HCT116 (cell line): Measurements from ENCODE around the gene ARPC1A. TPM values are rescaled to one million over a fixed set of nuclear protein-coding genes. Genes with fewer than 3 reads are reported as not detected.

Experiments used
- ATAC-seq: fragments of 200-7000 bp; cut with Tn5 transposase; 2 replicates; pipeline ENCODE4 v1.9.1; 2020; ENCODE audit warnings: mild to moderate bottlenecking, moderate library complexity
- BruUV-seq: library from RNA; stranded (reverse); fragments of 400-500 nt; replicated peaks from 2 replicates; lab custom pipeline; 2021; lab: Mats Ljungman, UMichigan
- CTCF ChIA-PET: fragments of 300-600 bp; sonication (Branson Sonifier 250); formaldehyde crosslinking; loops from one replicate; lab custom pipeline; 2021; ENCODE audit warnings: antibody characterized with exemption; lab: Charles Lee
- POLR2A ChIA-PET: fragments of 300-600, 350-600 bp; sonication (Branson Sonifier 250); formaldehyde crosslinking; loops from one replicate; lab custom pipeline; 2021; ENCODE audit warnings: antibody characterized with exemption; lab: Charles Lee
- RAD21 ChIA-PET, 2 experiments: fragments of 300-600 bp; sonication (Branson Sonifier 250); formaldehyde crosslinking; loops; one replicate each; lab custom pipeline; 2023; ENCODE audit warnings: low total read pairs in 2 of 2; ENCODE audit not compliant: uncharacterized antibody in 2 of 2, unreplicated experiment in 2 of 2, low non-redundant PET in 1 of 2; lab: Charles Lee
- DNase-seq: peaks from one replicate; pipeline ENCODE4 v3.0.0-alpha.2; 2010; ENCODE audit warnings: low read depth, low spot score
- H2AFZ ChIP-seq: fragments of 200-600 bp; shearing (Covaris generic), sonication (generic); 2 replicates; pipeline ENCODE4 v1.6.1; 2017; ENCODE audit warnings: low read depth, mixed run types, mixed read lengths, antibody characterized with exemption, low read length; ENCODE audit not compliant: poor library complexity, severe bottlenecking
- H3K27ac ChIP-seq: 2 replicates; pipeline ENCODE4 v1.5.1; 2012; ENCODE audit warnings: low read depth, low read length
- H3K27me3 ChIP-seq: fragments of 200-600 bp; sonication (generic); 2 replicates; pipeline ENCODE4 v1.6.1; 2016; ENCODE audit warnings: mixed run types, low read length, mixed read lengths; ENCODE audit not compliant: insufficient read depth
- H3K36me3 ChIP-seq, 2 experiments: fragments of 200-500 bp in 1 of 2; fragments of 200-600 bp in 1 of 2; sonication (Bioruptor generic) in 1 of 2; sonication (generic) in 1 of 2; 2 replicates each; pipeline versions ENCODE4 v1.5.1 to v1.6.1; 2014 to 2016; ENCODE audit warnings: low read length in 2 of 2, inconsistent platforms in 1 of 2, mixed read lengths in 1 of 2, mixed run types in 1 of 2; ENCODE audit not compliant: insufficient read depth in 2 of 2, control insufficient read depth in 1 of 2
- H3K4me1 ChIP-seq, 2 experiments: fragments of 200-600 bp in 1 of 2; sonication (generic) in 1 of 2; 2 replicates each; pipeline versions ENCODE4 v1.5.1 to v1.6.1; 2012 to 2017; ENCODE audit warnings: low read length in 2 of 2, inconsistent platforms in 1 of 2, mild to moderate bottlenecking in 1 of 2, mixed read lengths in 1 of 2, mixed run types in 1 of 2, moderate library complexity in 1 of 2; ENCODE audit not compliant: insufficient read depth in 2 of 2, control insufficient read depth in 1 of 2
- H3K4me2 ChIP-seq: fragments of 200-600 bp; sonication (generic); 2 replicates; pipeline ENCODE4 v1.6.1; 2017; ENCODE audit warnings: mixed run types, low read length, mixed read lengths
- H3K4me3 ChIP-seq, 2 experiments: fragments of 200-600 bp in 1 of 2; sonication (generic) in 1 of 2; replicated peaks in 1 of 2; 2 replicates each; pipeline ENCODE4 v1.5.1; 2011 to 2016; ENCODE audit warnings: low read length in 2 of 2, control low read depth in 1 of 2, low read depth in 1 of 2, mild to moderate bottlenecking in 1 of 2, mixed read lengths in 1 of 2, mixed run types in 1 of 2
- H3K79me2 ChIP-seq: fragments of 200-600 bp; sonication (generic); 2 replicates; pipeline ENCODE4 v1.6.1; 2017; ENCODE audit warnings: mild to moderate bottlenecking, mixed run types, low read length, moderate library complexity, mixed read lengths; ENCODE audit not compliant: insufficient read depth
- H3K9ac ChIP-seq: fragments of 200-600 bp; sonication (generic); 2 replicates; pipeline ENCODE4 v1.6.1; 2016; ENCODE audit warnings: low read length, mixed read lengths
- H3K9me2 ChIP-seq: fragments of 200-600 bp; sonication (generic), shearing (Covaris generic); 2 replicates; pipeline ENCODE4 v1.6.1; 2017; ENCODE audit warnings: mixed run types, mild to moderate bottlenecking, moderate library complexity; ENCODE audit not compliant: insufficient read depth
- H3K9me3 ChIP-seq, 2 experiments: fragments of 200-500 bp in 1 of 2; fragments of 200-600 bp in 1 of 2; sonication (Bioruptor generic) in 1 of 2; sonication (generic) in 1 of 2; 2 replicates each; pipeline ENCODE4 v1.6.1; 2014 to 2017; ENCODE audit warnings: low read length in 2 of 2, mixed read lengths in 2 of 2, inconsistent platforms in 1 of 2, low read depth in 1 of 2, mild to moderate bottlenecking in 1 of 2, mixed run types in 1 of 2, moderate library complexity in 1 of 2; ENCODE audit not compliant: control insufficient read depth in 1 of 2, insufficient read depth in 1 of 2
- H4K20me1 ChIP-seq: fragments of 200-600 bp; sonication (generic), shearing (Covaris generic); 2 replicates; pipeline ENCODE4 v1.6.1; 2017; ENCODE audit warnings: mixed run types, mild to moderate bottlenecking, moderate library complexity; ENCODE audit not compliant: insufficient read depth
- CBX3 ChIP-seq: IDR thresholded peaks from 2 replicates; pipeline ENCODE4 v1.6.1; 2012; ENCODE audit warnings: low read depth
- EZH2 ChIP-seq: fragments of 200-600 bp; sonication (generic); IDR thresholded peaks from 2 replicates; pipeline ENCODE4 v1.6.1; 2017; ENCODE audit warnings: antibody characterized with exemption, mixed run types
- EZH2phosphoT487 ChIP-seq: fragments of 200-600 bp; IDR thresholded peaks from 2 replicates; pipeline ENCODE4 v1.6.1; 2018; ENCODE audit warnings: antibody characterized with exemption, borderline replicate concordance
- POLR2A ChIP-seq: IDR thresholded peaks from 2 replicates; pipeline ENCODE4 v1.7.0; 2011; ENCODE audit warnings: borderline replicate concordance; ENCODE audit not compliant: insufficient read depth, insufficient read length; ENCODE audit errors: extremely low read depth
- POLR2AphosphoS5 ChIP-seq: IDR thresholded peaks from 2 replicates; pipeline ENCODE4 v1.6.1; 2011; ENCODE audit warnings: mild to moderate bottlenecking, low read depth, low read length, moderate library complexity
- SP1 ChIP-seq: IDR thresholded peaks from 2 replicates; pipeline ENCODE4 v1.6.1; 2012; ENCODE audit warnings: low read depth
- YY1 ChIP-seq: IDR thresholded peaks from 2 replicates; pipeline ENCODE4 v1.6.1; 2011; ENCODE audit warnings: low read length, low read depth, moderate library complexity, mild to moderate bottlenecking; ENCODE audit not compliant: insufficient replicate concordance; ENCODE audit errors: extremely low read depth
- ZFX ChIP-seq: fragments of 450-650 bp; IDR thresholded peaks from 2 replicates; pipeline ENCODE4 v1.6.1; 2017
- ZNF274 ChIP-seq: fragments of 200-500 bp; sonication (Bioruptor generic); IDR thresholded peaks from 2 replicates; pipeline ENCODE4 v1.6.1; 2014; ENCODE audit warnings: mild to moderate bottlenecking, low read depth, low read length, inconsistent platforms
- intact Hi-C: fragments of 100-400 bp; cut with micrococcal nuclease; formaldehyde crosslinking; loops from 2 replicates; pipeline ENCODE4 v1.10.0; 2022
- total RNA-seq: library from RNA; stranded (reverse); gene quantifications from one replicate; pipeline ENCODE4 v1.2.1, GENCODE V29; 2021; ENCODE audit not compliant: unreplicated experiment
- TF ChIP-seq, protein P1 (sequence below): IDR thresholded peaks from 2 replicates; pipeline ENCODE4 v1.6.1; 2011; ENCODE audit warnings: mild to moderate bottlenecking, low read length, moderate library complexity; ENCODE audit not compliant: insufficient replicate concordance; ENCODE audit errors: extremely low read depth
- TF ChIP-seq, protein P2 (sequence below), 3 experiments: fragments of 200-600 bp in 1 of 3; sonication (generic) in 1 of 3; IDR thresholded peaks in 2 of 3; conservative IDR thresholded peaks in 1 of 3; 2 replicates each; pipeline ENCODE4 v1.5.1; 2012 to 2017; ENCODE audit warnings: low read depth in 2 of 3, low read length in 2 of 3, antibody characterized with exemption in 1 of 3, borderline replicate concordance in 1 of 3, control low read depth in 1 of 3, mild to moderate bottlenecking in 1 of 3, mixed read lengths in 1 of 3, mixed run types in 1 of 3, moderate library complexity in 1 of 3; ENCODE audit not compliant: insufficient read depth in 1 of 3
- TF ChIP-seq, protein P3 (sequence below): IDR thresholded peaks from 2 replicates; pipeline ENCODE4 v1.6.1; 2012

Gene ARPC1A
- total RNA-seq, 1 experiment from 2014 or later, result 250 TPM

DNA sequence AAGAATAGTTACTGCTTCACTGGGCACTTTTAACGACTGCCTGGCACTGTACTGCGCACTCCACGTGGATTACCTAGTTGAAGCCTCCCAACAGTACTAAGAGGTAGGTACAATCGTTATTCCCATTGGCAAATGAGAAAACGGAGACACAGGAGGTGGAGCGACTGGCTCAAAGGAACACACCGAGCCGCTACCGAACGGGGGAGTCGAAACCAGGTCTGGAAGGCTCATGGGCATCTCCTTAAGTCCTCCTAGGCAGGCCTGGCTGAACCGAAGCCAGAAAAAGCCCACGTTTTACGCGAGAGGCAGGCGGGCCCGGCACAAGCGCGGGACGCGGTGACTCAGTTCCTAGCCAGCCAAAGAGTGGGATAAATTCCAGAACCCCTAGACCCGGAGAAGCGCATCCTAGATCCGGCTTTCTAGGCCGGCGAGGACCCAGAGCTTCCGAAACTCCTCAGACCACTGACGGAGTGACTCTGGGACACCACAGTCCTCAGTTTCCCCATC is 82.2 kb downstream of the ARPC1A start:
- H4K20me1 ChIP-seq, result no peaks in the 10 kb centered on the region; the same call in 1 of the 2 replicates
- DNase-seq, result no peak

DNA sequence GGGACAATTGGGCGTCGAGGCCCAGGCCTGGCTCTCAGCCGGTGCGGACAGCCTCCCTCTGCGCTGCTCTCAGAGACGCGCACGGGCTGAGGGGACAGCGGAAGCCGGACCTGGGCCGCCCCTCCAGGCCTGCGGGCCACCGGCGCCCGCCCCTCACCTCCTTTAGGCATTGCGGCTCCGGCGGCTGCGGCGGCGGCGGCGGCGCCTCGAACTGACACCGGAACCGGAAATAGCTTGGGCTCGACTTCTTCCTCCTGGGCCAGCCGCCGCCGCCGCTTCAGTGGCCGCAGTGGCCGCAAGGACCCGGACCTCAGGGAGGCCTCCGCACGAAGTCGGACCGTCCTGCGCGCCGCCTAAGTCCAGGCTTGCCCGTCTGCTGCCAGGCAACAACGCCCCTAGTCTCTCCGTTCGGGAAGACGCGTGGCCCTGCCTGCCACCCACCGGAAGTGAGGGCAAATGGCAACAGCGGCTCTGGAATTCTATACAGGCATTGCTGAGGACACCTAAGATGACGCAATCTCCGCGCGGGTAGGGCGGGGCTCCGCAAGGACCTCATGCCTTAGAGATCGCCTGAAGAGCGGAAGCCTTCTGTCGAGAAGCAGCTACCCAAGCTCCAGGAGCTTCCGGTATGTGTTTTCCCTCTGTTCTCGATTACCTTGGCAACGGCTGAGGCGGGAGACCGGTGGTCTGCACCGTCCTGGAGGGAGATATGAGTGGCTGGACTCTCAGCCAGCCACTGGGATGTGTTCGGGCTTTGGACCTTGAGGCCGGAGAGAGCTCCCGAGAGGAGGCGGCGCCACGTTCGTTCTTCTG is 82.9 kb downstream of the ARPC1A start, which contains the start of the genes BUD31 and PDAP1:
BUD31 (plus strand) TSS at position 591 of the 813 bp plus-strand sequence. CDS start 2,124 bp downstream, outside the sequence.
PDAP1 (minus strand) TSS at position 219 of the 813 bp plus-strand sequence; CDS start at position 170, 49 bp downstream.
- H3K4me2 ChIP-seq, result peak within 1 kb of the TSS; percentile 96
- peaks cover 23 to 45% of the 10 kb centered on the region in 2 experiments; a peak in 3 of 4 replicates for H3K36me3 ChIP-seq
- peak within 1 kb of the TSS; percentile 92 to 100 for H3K4me3 ChIP-seq
- peaks cover 13 to 19% of the 10 kb centered on the region in 2 experiments; a peak in 3 of 4 replicates for H3K4me1 ChIP-seq
- H3K9me3 ChIP-seq, result no peaks in the 10 kb centered on the region
- H3K27ac ChIP-seq, result peak within 1 kb of the TSS; percentile 94
- H3K9me2 ChIP-seq, result no peaks in the 10 kb centered on the region
- BruUV-seq, result no TSS peak
- POLR2A ChIA-PET, result interaction anchor here (0.6 to 1.5 kb wide), 10 partner anchors 10 to 150 kb away, joined by 3 to 6 read pairs (median 4); partner anchors contain the start of genes ZKSCAN5 and ZNF655
- H4K20me1 ChIP-seq, result no peaks in the 10 kb centered on the region; the same call in 1 of the 2 replicates
- peak within 1 kb of the TSS; percentile 89 for H3K9ac ChIP-seq
- H3K79me2 ChIP-seq, result peaks cover 88% of the 10 kb centered on the region
- no peaks in the 10 kb centered on the region for H3K27me3 ChIP-seq
- CTCF ChIA-PET, result no interaction called here
- intact Hi-C loops, result no loop called here
- RAD21 ChIA-PET, result no interaction called here
- no peak within 1 kb of the TSS for H2AFZ ChIP-seq
- DNase-seq, result peak; percentile 89
- ATAC-seq, result peak; percentile 86
- no peak for TF ChIP-seq ZNF274
- TF ChIP-seq, protein P1, sequence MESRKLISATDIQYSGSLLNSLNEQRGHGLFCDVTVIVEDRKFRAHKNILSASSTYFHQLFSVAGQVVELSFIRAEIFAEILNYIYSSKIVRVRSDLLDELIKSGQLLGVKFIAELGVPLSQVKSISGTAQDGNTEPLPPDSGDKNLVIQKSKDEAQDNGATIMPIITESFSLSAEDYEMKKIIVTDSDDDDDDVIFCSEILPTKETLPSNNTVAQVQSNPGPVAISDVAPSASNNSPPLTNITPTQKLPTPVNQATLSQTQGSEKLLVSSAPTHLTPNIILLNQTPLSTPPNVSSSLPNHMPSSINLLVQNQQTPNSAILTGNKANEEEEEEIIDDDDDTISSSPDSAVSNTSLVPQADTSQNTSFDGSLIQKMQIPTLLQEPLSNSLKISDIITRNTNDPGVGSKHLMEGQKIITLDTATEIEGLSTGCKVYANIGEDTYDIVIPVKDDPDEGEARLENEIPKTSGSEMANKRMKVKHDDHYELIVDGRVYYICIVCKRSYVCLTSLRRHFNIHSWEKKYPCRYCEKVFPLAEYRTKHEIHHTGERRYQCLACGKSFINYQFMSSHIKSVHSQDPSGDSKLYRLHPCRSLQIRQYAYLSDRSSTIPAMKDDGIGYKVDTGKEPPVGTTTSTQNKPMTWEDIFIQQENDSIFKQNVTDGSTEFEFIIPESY, result no peak
- peak; percentile 93 for TF ChIP-seq ZFX
- TF ChIP-seq YY1, result peak; percentile 52
- TF ChIP-seq CBX3, result no peak
- TF ChIP-seq POLR2A, result peak; percentile 93
- TF ChIP-seq EZH2, result no peak
- TF ChIP-seq EZH2phosphoT487, result no peak
- TF ChIP-seq POLR2AphosphoS5, result peak; percentile 97
- TF ChIP-seq, protein P2, sequence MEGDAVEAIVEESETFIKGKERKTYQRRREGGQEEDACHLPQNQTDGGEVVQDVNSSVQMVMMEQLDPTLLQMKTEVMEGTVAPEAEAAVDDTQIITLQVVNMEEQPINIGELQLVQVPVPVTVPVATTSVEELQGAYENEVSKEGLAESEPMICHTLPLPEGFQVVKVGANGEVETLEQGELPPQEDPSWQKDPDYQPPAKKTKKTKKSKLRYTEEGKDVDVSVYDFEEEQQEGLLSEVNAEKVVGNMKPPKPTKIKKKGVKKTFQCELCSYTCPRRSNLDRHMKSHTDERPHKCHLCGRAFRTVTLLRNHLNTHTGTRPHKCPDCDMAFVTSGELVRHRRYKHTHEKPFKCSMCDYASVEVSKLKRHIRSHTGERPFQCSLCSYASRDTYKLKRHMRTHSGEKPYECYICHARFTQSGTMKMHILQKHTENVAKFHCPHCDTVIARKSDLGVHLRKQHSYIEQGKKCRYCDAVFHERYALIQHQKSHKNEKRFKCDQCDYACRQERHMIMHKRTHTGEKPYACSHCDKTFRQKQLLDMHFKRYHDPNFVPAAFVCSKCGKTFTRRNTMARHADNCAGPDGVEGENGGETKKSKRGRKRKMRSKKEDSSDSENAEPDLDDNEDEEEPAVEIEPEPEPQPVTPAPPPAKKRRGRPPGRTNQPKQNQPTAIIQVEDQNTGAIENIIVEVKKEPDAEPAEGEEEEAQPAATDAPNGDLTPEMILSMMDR (IDR thresholded peaks at IDR 0.05 in 2 of 3, conservative IDR thresholded peaks at IDR 0.05 in 1 of 3; ENCODE audit: borderline replicate concordance in 1 of 3, insufficient read depth in 1 of 3, low read depth in 2 of 3, low read length in 2 of 3), result no peak
- TF ChIP-seq SP1, result peak; percentile 89

More for the DNA sequence above, 82.2 kb downstream of the ARPC1A start:
- intact Hi-C loops, result no loop called here
- peaks cover 13 to 19% of the 10 kb centered on the region in 2 experiments; a peak in 3 of 4 replicates for H3K4me1 ChIP-seq
- CTCF ChIA-PET, result no interaction called here
- peak overlapping the region; percentile 89 for H3K9ac ChIP-seq
- peak overlapping the region; percentile 96 for H3K4me2 ChIP-seq
- peak overlapping the region; percentile 92 to 100 for H3K4me3 ChIP-seq
- H3K36me3 ChIP-seq, result peaks cover 19 to 45% of the 10 kb centered on the region in 2 experiments; a peak in 3 of 4 replicates
- TF ChIP-seq YY1, result no peak
- TF ChIP-seq, protein P3, sequence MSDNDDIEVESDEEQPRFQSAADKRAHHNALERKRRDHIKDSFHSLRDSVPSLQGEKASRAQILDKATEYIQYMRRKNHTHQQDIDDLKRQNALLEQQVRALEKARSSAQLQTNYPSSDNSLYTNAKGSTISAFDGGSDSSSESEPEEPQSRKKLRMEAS, result peak; percentile 73
- TF ChIP-seq, all 23 proteins: peak for 1
- POLR2A ChIA-PET, result interaction anchor here (1.4 to 1.5 kb wide), 2 partner anchors 9 to 97 kb away, joined by 6 read pairs; partner anchors contain the start of gene ZKSCAN5
- Histone ChIP-seq H3K9me3 (no peaks in the 10 kb centered on the region), H3K27me3 (no peaks in the 10 kb centered on the region), H3K9me2 (no peaks in the 10 kb centered on the region), H2AFZ (no peak overlapping the region), H3K79me2 (peaks cover 88% of the 10 kb centered on the region), H3K27ac (peak overlapping the region; percentile 94)
- BruUV-seq, result no TSS peak
- RAD21 ChIA-PET, result interaction anchor here in 1 of 2 experiments (0.6 to 1.2 kb wide), 2 partner anchors 45 to 693 kb away, joined by 3 to 6 read pairs; no protein-coding TSS in a partner anchor
- ATAC-seq, result peak; percentile 46
